HG03280 (cell line): Measurements from ENCODE around the gene CELF1.

Experiments used
- ATAC-seq: cut with Tn5 transposase; IDR thresholded peaks from one replicate; pipeline ENCODE4 v1.9.1; 2021; ENCODE audit warnings: mild to moderate bottlenecking, moderate library complexity; ENCODE audit not compliant: unreplicated experiment

CELF1 gene

GRCh38 chr11:47426062-47426956 lies 126.6 kb downstream of the CELF1 start, which contains the start of gene PSMC3:
TSS of gene PSMC3 (minus strand) at chr11:47426439. CDS start at chr11:47426279, 160 bp downstream.
- ATAC-seq: peak; percentile 92

- no peak for ATAC-seq
These were observed 127.3 kb downstream of the CELF1 start for GRCh38 chr11:47425611-47426010.

- no peak for ATAC-seq
These were observed 134.3 kb downstream of the CELF1 start for GRCh38 chr11:47418454-47419259.

- no peak for ATAC-seq
These were observed 135.2 kb downstream of the CELF1 start for GRCh38 chr11:47417712-47418111.

GRCh38 chr11:47415949-47416472 lies 136.9 kb downstream of the CELF1 start:
- no peak for ATAC-seq
